Measurements from ENCODE around the gene TMEM150C. TPM values are rescaled to one million over a fixed set of nuclear protein-coding genes. Genes with fewer than 3 reads are reported as not detected.

The TMEM150C gene
- total and polyA plus RNA-seq, 8 donors, result 1.0 to 8.7 (median 3.0) TPM

- DNase-seq (no peak), FAIRE-seq (no peak), ATAC-seq (no peak)
- no peak overlapping the region for H3K27ac ChIP-seq
- no peaks in the 10 kb centered on the region for H3K27me3 ChIP-seq
- H3K36me3 ChIP-seq, result no peaks in the 10 kb centered on the region
- intact Hi-C loops (cut with DNase I), result no loop called here
- no peak for TF ChIP-seq CTCF (IDR thresholded peaks at IDR 0.05)
- H3K4me1 ChIP-seq, result no peaks in the 10 kb centered on the region
- no peaks in the 10 kb centered on the region for H3K9me3 ChIP-seq
- 48 to 50% methylated on average over 5 of the region's 5 CpGs for WGBS, 2 donors
- no peak overlapping the region for H3K4me3 ChIP-seq
Observed at GRCh38 chr4:82591592-82591991, 29.8 kb upstream of the TMEM150C start.

- no peak for DNase-seq
- FAIRE-seq, result no peak
- Histone ChIP-seq H3K27ac (no peak overlapping the region), H3K27me3 (no peaks in the 10 kb centered on the region), H3K4me1 (no peaks in the 10 kb centered on the region), H3K9me3 (no peaks in the 10 kb centered on the region), H3K36me3 (no peaks in the 10 kb centered on the region), H3K4me3 (no peak overlapping the region)
- WGBS, 2 donors, result 65 to 73% methylated on average over 1 of the region's 1 CpG
- TF ChIP-seq CTCF (IDR thresholded peaks at IDR 0.05), result no peak
- intact Hi-C loops (cut with DNase I), result no loop called here
- ATAC-seq, result no peak
Observed at GRCh38 chr4:82589756-82590155, 28.0 kb upstream of the TMEM150C start.

- H3K9me3 ChIP-seq, result no peaks in the 10 kb centered on the region
- 77 to 83% methylated on average over 2 of the region's 2 CpGs for WGBS, 2 donors
- H3K4me1 ChIP-seq, result peaks cover 0 to 3% (median 0%) of the 10 kb centered on the region in 3 donors
- TF ChIP-seq CTCF (IDR thresholded peaks at IDR 0.05), result no peak
- intact Hi-C loops (cut with DNase I), result no loop called here
- no peak overlapping the region for H3K27ac ChIP-seq
- no peak overlapping the region for H3K4me3 ChIP-seq
- H3K36me3 ChIP-seq, result no peaks in the 10 kb centered on the region
- DNase-seq (no peak), ATAC-seq (no peak), FAIRE-seq (no peak)
- no peaks in the 10 kb centered on the region for H3K27me3 ChIP-seq
Observed at GRCh38 chr4:82588771-82589270, 27.0 kb upstream of the TMEM150C start.

- ATAC-seq (no peak), DNase-seq (no peak), FAIRE-seq (no peak)
- WGBS, 2 donors, result 84 to 85% methylated on average over 8 of the region's 8 CpGs
- no peak for TF ChIP-seq CTCF (IDR thresholded peaks at IDR 0.05)
- H3K4me3 ChIP-seq, result no peak overlapping the region
- H3K36me3 ChIP-seq, result no peaks in the 10 kb centered on the region
- H3K27me3 ChIP-seq, result no peaks in the 10 kb centered on the region
- peaks cover 0 to 6% (median 0%) of the 10 kb centered on the region in 3 donors for H3K4me1 ChIP-seq
- H3K9me3 ChIP-seq, result no peaks in the 10 kb centered on the region
- H3K27ac ChIP-seq, result no peak overlapping the region
- intact Hi-C loops (cut with DNase I), result no loop called here
Observed at GRCh38 chr4:82587826-82588540, 26.2 kb upstream of the TMEM150C start.
